ENCODE results near the gene TMEM267.

DNA sequence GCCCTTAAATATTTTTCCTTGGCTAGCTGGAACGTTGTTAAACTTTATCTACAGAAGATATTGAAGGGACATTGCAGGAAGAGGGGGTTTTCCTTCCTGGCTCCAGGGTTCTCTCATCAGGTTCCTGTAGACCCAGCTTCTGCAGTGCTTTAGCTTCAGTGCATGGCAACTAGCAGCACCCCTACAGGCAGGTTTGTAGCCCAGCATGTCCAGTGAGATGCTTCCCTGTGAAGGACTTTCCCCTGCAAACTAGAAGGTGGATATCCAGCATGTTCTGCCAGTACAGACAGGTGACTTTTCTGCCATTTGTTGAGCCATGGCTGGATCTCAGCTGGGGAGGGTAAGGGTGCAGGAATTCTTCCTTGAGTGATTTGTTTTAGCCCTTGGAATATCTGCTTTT, 81.8 kb downstream of the TMEM267 start:
- TF ChIP-seq MXI1 (conservative IDR thresholded peaks at IDR 0.05; ENCODE audit: poor library complexity, severe bottlenecking), result no peak
- TF ChIP-seq EZH2 (IDR thresholded peaks at IDR 0.05; ENCODE audit: borderline replicate concordance, insufficient read depth, low read length, poor library complexity, severe bottlenecking), result no peak
- no peak for TF ChIP-seq POLR2AphosphoS5 (IDR thresholded peaks at IDR 0.05)
- TF ChIP-seq, protein P1, sequence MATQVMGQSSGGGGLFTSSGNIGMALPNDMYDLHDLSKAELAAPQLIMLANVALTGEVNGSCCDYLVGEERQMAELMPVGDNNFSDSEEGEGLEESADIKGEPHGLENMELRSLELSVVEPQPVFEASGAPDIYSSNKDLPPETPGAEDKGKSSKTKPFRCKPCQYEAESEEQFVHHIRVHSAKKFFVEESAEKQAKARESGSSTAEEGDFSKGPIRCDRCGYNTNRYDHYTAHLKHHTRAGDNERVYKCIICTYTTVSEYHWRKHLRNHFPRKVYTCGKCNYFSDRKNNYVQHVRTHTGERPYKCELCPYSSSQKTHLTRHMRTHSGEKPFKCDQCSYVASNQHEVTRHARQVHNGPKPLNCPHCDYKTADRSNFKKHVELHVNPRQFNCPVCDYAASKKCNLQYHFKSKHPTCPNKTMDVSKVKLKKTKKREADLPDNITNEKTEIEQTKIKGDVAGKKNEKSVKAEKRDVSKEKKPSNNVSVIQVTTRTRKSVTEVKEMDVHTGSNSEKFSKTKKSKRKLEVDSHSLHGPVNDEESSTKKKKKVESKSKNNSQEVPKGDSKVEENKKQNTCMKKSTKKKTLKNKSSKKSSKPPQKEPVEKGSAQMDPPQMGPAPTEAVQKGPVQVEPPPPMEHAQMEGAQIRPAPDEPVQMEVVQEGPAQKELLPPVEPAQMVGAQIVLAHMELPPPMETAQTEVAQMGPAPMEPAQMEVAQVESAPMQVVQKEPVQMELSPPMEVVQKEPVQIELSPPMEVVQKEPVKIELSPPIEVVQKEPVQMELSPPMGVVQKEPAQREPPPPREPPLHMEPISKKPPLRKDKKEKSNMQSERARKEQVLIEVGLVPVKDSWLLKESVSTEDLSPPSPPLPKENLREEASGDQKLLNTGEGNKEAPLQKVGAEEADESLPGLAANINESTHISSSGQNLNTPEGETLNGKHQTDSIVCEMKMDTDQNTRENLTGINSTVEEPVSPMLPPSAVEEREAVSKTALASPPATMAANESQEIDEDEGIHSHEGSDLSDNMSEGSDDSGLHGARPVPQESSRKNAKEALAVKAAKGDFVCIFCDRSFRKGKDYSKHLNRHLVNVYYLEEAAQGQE (IDR thresholded peaks at IDR 0.05; ENCODE audit: borderline replicate concordance), result no peak
- TF ChIP-seq, protein P2, sequence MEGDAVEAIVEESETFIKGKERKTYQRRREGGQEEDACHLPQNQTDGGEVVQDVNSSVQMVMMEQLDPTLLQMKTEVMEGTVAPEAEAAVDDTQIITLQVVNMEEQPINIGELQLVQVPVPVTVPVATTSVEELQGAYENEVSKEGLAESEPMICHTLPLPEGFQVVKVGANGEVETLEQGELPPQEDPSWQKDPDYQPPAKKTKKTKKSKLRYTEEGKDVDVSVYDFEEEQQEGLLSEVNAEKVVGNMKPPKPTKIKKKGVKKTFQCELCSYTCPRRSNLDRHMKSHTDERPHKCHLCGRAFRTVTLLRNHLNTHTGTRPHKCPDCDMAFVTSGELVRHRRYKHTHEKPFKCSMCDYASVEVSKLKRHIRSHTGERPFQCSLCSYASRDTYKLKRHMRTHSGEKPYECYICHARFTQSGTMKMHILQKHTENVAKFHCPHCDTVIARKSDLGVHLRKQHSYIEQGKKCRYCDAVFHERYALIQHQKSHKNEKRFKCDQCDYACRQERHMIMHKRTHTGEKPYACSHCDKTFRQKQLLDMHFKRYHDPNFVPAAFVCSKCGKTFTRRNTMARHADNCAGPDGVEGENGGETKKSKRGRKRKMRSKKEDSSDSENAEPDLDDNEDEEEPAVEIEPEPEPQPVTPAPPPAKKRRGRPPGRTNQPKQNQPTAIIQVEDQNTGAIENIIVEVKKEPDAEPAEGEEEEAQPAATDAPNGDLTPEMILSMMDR (IDR thresholded peaks at IDR 0.05; ENCODE audit: poor library complexity, severe bottlenecking), result no peak
- TF ChIP-seq SMC3 (conservative IDR thresholded peaks at IDR 0.05; ENCODE audit: poor library complexity), result no peak
- TF ChIP-seq EP300 (conservative IDR thresholded peaks at IDR 0.05; ENCODE audit: poor library complexity, severe bottlenecking), result no peak
- TF ChIP-seq TAF1 (IDR thresholded peaks at IDR 0.05; ENCODE audit: low read depth), result no peak
- TF ChIP-seq RAD21 (conservative IDR thresholded peaks at IDR 0.05), result no peak

Data from neural cell (in vitro differentiated cells).